Neuronal stem cell (in vitro differentiated cells): ENCODE data around the gene CHST13.

Source experiments
- DNase-seq: peaks from one replicate; pipeline ENCODE4 v3.0.0-alpha.2; 2013; ENCODE audit warnings: low spot score
- H2AFZ ChIP-seq: one replicate; pipeline ENCODE4 v1.6.1; 2013; ENCODE audit warnings: mild to moderate bottlenecking, low read length, inconsistent platforms
- H2AK5ac ChIP-seq: 2 replicates; pipeline ENCODE4 v1.6.1; 2013; ENCODE audit warnings: low read depth, mild to moderate bottlenecking, inconsistent platforms, low read length, moderate library complexity, mixed read lengths
- H2BK120ac ChIP-seq: 2 replicates; pipeline ENCODE4 v1.6.1; 2013; ENCODE audit warnings: low read depth, mild to moderate bottlenecking, inconsistent platforms, low read length, moderate library complexity, mixed read lengths
- H2BK12ac ChIP-seq: one replicate; pipeline ENCODE4 v1.6.1; 2013; ENCODE audit warnings: low read length, inconsistent platforms
- H2BK15ac ChIP-seq: 2 replicates; pipeline ENCODE4 v1.6.1; 2013; ENCODE audit warnings: mild to moderate bottlenecking, low read length, inconsistent platforms, mixed read lengths
- H2BK5ac ChIP-seq: one replicate; pipeline ENCODE4 v1.6.1; 2013; ENCODE audit warnings: inconsistent platforms, mild to moderate bottlenecking, low read length, moderate library complexity
- H3K14ac ChIP-seq: one replicate; pipeline ENCODE4 v1.6.1; 2013; ENCODE audit warnings: low read length, inconsistent platforms
- H3K18ac ChIP-seq: 2 replicates; pipeline ENCODE4 v1.6.1; 2013; ENCODE audit warnings: low read length, inconsistent platforms
- H3K23ac ChIP-seq: 2 replicates; pipeline ENCODE4 v1.6.1; 2013; ENCODE audit warnings: low read depth, mild to moderate bottlenecking, mixed read lengths, low read length, inconsistent platforms; ENCODE audit not compliant: poor library complexity
- H3K27ac ChIP-seq: replicated peaks from 3 replicates; pipeline ENCODE4 v1.5.1; 2013; ENCODE audit warnings: low read length, inconsistent platforms
- H3K27me3 ChIP-seq, 3 experiments: 2 replicates each; pipeline ENCODE4 v1.6.1; 2013; ENCODE audit warnings: low read length in 3 of 3, mild to moderate bottlenecking in 2 of 3, inconsistent platforms in 1 of 3, low read depth in 1 of 3, mixed read lengths in 1 of 3, moderate library complexity in 1 of 3; ENCODE audit not compliant: control insufficient read depth in 3 of 3, insufficient read depth in 3 of 3
- H3K36me3 ChIP-seq, 2 donors: replicated peaks in 1 of 2; 2 replicates each; pipeline ENCODE4 v1.6.1; 2013; ENCODE audit warnings: low read length in 2 of 2; ENCODE audit not compliant: control insufficient read depth in 2 of 2, insufficient read depth in 2 of 2
- H3K4ac ChIP-seq: 2 replicates; pipeline ENCODE4 v1.6.1; 2013; ENCODE audit warnings: inconsistent platforms, mild to moderate bottlenecking, low read length, moderate library complexity
- H3K4me1 ChIP-seq, 2 donors: 1 replicate in 1 of 2; 2 replicates in 1 of 2; pipeline ENCODE4 v1.6.1; 2013; ENCODE audit warnings: low read length in 2 of 2, low read depth in 1 of 2; ENCODE audit not compliant: control insufficient read depth in 2 of 2, insufficient read depth in 1 of 2
- H3K4me2 ChIP-seq: one replicate; pipeline ENCODE4 v1.6.1; 2013; ENCODE audit warnings: mild to moderate bottlenecking, low read length, inconsistent platforms; ENCODE audit not compliant: insufficient read depth, poor library complexity, severe bottlenecking
- H3K4me3 ChIP-seq, 2 donors: 2 replicates each; pipeline ENCODE4 v1.5.1; 2013; ENCODE audit warnings: low read length in 2 of 2, mild to moderate bottlenecking in 2 of 2, inconsistent platforms in 1 of 2, moderate library complexity in 1 of 2
- H3K79me1 ChIP-seq: one replicate; pipeline ENCODE4 v1.6.1; 2013; ENCODE audit warnings: low read depth, mild to moderate bottlenecking, inconsistent platforms, low read length, moderate library complexity
- H3K9ac ChIP-seq: one replicate; pipeline ENCODE4 v1.6.1; 2013; ENCODE audit warnings: mild to moderate bottlenecking, low read depth, low read length, inconsistent platforms; ENCODE audit not compliant: poor library complexity
- H3K9me3 ChIP-seq, 2 donors: replicated peaks in 1 of 2; 2 replicates each; pipeline versions ENCODE3 to v1.6.1; 2013; ENCODE audit warnings: low read length in 2 of 2, mild to moderate bottlenecking in 2 of 2, inconsistent platforms in 1 of 2, low read depth in 1 of 2, mixed read lengths in 1 of 2, moderate library complexity in 1 of 2; ENCODE audit not compliant: control insufficient read depth in 2 of 2, insufficient read depth in 1 of 2
- H4K8ac ChIP-seq: one replicate; pipeline ENCODE4 v1.6.1; 2013; ENCODE audit warnings: low read depth, mild to moderate bottlenecking, inconsistent platforms, low read length, moderate library complexity
- H4K91ac ChIP-seq: one replicate; pipeline ENCODE4 v1.6.1; 2013; ENCODE audit warnings: low read length, low read depth, mild to moderate bottlenecking, inconsistent platforms; ENCODE audit not compliant: poor library complexity
- WGBS, 2 donors: extraction: QIAGEN DNeasy Blood & Tissue Kit; methylation state at CpG; one replicate each; pipeline ENCODE4 v1.1.7; 2013; ENCODE audit warnings: missing lambda C conversion rate in 2 of 2, mixed read lengths in 1 of 2; ENCODE audit not compliant: insufficient read length in 2 of 2, insufficient replicate concordance in 1 of 2; ENCODE audit errors: extremely low coverage in 2 of 2; 5-methylcytosine and 5-hydroxymethylcytosine counted together

The CHST13 gene

GRCh38 chr3:126551839-126552687 is 28.1 kb downstream of the CHST13 start:
- Histone ChIP-seq H3K27ac (no peak overlapping the region), H3K4me3 (no peak overlapping the region), H2BK15ac (peak overlapping the region; percentile 89), H2BK5ac (peak overlapping the region; percentile 19), H4K8ac (peak overlapping the region; percentile 23), H3K79me1 (peaks cover 5% of the 10 kb centered on the region), H2BK12ac (peak overlapping the region; percentile 80), H3K27me3 (peaks cover 0 to 16% (median 0%) of the 10 kb centered on the region in 3 experiments), H3K4ac (no peak overlapping the region), H3K36me3 (no peaks in the 10 kb centered on the region), H2BK120ac (no peak overlapping the region), H3K9ac (peak overlapping the region; percentile 50), H3K4me1 (peaks cover 12 to 21% of the 10 kb centered on the region in 2 donors), H4K91ac (no peak overlapping the region), H2AK5ac (peak overlapping the region; percentile 71), H2AFZ (no peak overlapping the region), H3K9me3 (no peaks in the 10 kb centered on the region), H3K14ac (peak overlapping the region; percentile 50), H3K23ac (no peak overlapping the region), H3K4me2 (no peak overlapping the region), H3K18ac (peak overlapping the region; percentile 61)
- no CpG with 5 or more reads among the region's 17 CpGs for WGBS, 2 donors
- DNase-seq: no peak

- H3K18ac ChIP-seq: peak overlapping the region; percentile 71
- H3K4me3 ChIP-seq: no peak overlapping the region
- no peaks in the 10 kb centered on the region for H3K9me3 ChIP-seq
- H2BK120ac ChIP-seq: no peak overlapping the region
- peak overlapping the region; percentile 19 for H2BK5ac ChIP-seq
- peaks cover 12 to 21% of the 10 kb centered on the region in 2 donors for H3K4me1 ChIP-seq
- no peak overlapping the region for H3K4ac ChIP-seq
- no peak overlapping the region for H4K8ac ChIP-seq
- H4K91ac ChIP-seq: peak overlapping the region; percentile 97
- peak overlapping the region; percentile 71 for H2AK5ac ChIP-seq
- peaks cover 0 to 10% (median 0%) of the 10 kb centered on the region in 3 experiments for H3K27me3 ChIP-seq
- peak overlapping the region; percentile 50 for H3K9ac ChIP-seq
- DNase-seq: no peak
- no peak overlapping the region for H3K4me2 ChIP-seq
- WGBS, 2 donors: no CpG with 5 or more reads among the region's 14 CpGs
- H3K14ac ChIP-seq: peak overlapping the region; percentile 50
- peak overlapping the region; percentile 80 for H2BK12ac ChIP-seq
- peak overlapping the region; percentile 34 for H3K23ac ChIP-seq
- H2BK15ac ChIP-seq: no peak overlapping the region
- peaks cover 5% of the 10 kb centered on the region for H3K79me1 ChIP-seq
- no peak overlapping the region for H2AFZ ChIP-seq
- no peaks in the 10 kb centered on the region for H3K36me3 ChIP-seq
- H3K27ac ChIP-seq: no peak overlapping the region
Measured at GRCh38 chr3:126552688-126553283, 28.8 kb downstream of the CHST13 start.

- Histone ChIP-seq H2AK5ac (peak overlapping the region; percentile 61), H2BK5ac (no peak overlapping the region), H4K8ac (no peak overlapping the region), H4K91ac (no peak overlapping the region), H3K27me3 (peaks cover 0 to 5% (median 0%) of the 10 kb centered on the region in 3 experiments), H3K36me3 (no peaks in the 10 kb centered on the region), H3K18ac (peak overlapping the region; percentile 55), H2BK15ac (no peak overlapping the region), H2AFZ (no peak overlapping the region), H3K27ac (no peak overlapping the region), H3K4me1 (peaks cover 12 to 23% of the 10 kb centered on the region in 2 donors), H3K4ac (no peak overlapping the region), H2BK120ac (no peak overlapping the region), H3K4me3 (no peak overlapping the region), H2BK12ac (peak overlapping the region; percentile 6), H3K79me1 (peaks cover 5% of the 10 kb centered on the region), H3K4me2 (no peak overlapping the region), H3K9ac (no peak overlapping the region), H3K23ac (peak overlapping the region; percentile 29), H3K9me3 (no peaks in the 10 kb centered on the region), H3K14ac (peak overlapping the region; percentile 67)
- DNase-seq: no peak
- no CpG with 5 or more reads among the region's 19 CpGs for WGBS, 2 donors
Measured at GRCh38 chr3:126553284-126554084, 29.5 kb downstream of the CHST13 start.
